ENCODE measurements around the gene TM9SF2.

TM9SF2 gene

GRCh38 chr13:99496184-99497142, 4.8 kb upstream of the TM9SF2 start:
- no peak for DNase-seq

- peak; percentile 88 for DNase-seq
Observed at GRCh38 chr13:99498171-99499161, 2.8 kb upstream of the TM9SF2 start.

GRCh38 chr13:99500839-99501183, 461 bp upstream of the TM9SF2 start:
- no peak for DNase-seq

- no peak for DNase-seq
Observed at GRCh38 chr13:99501848-99502301, 603 bp downstream of the TM9SF2 start.

GRCh38 chr13:99505814-99506269, 4.6 kb downstream of the TM9SF2 start:
- no peak for DNase-seq

GRCh38 chr13:99506634-99507033, 5.4 kb downstream of the TM9SF2 start:
- no peak for DNase-seq

GRCh38 chr13:99507054-99507453, 5.8 kb downstream of the TM9SF2 start:
- DNase-seq: no peak

GRCh38 chr13:99507551-99507950, 6.3 kb downstream of the TM9SF2 start:
- DNase-seq: no peak

GRCh38 chr13:99507986-99508385, 6.7 kb downstream of the TM9SF2 start:
- DNase-seq: no peak

- no peak for DNase-seq
Observed at GRCh38 chr13:99509479-99509878, 8.2 kb downstream of the TM9SF2 start.

- no peak for DNase-seq
Observed at GRCh38 chr13:99514801-99515200, 13.5 kb downstream of the TM9SF2 start.

- DNase-seq: no peak
Observed at GRCh38 chr13:99516153-99516929, 15.1 kb downstream of the TM9SF2 start.

- DNase-seq: no peak
Observed at GRCh38 chr13:99517577-99517976, 16.3 kb downstream of the TM9SF2 start.

GRCh38 chr13:99517984-99518383, 16.7 kb downstream of the TM9SF2 start:
- no peak for DNase-seq

GRCh38 chr13:99522298-99522697, 21.0 kb downstream of the TM9SF2 start:
- no peak for DNase-seq

GRCh38 chr13:99523838-99524237, 22.6 kb downstream of the TM9SF2 start:
- no peak for DNase-seq

GRCh38 chr13:99525967-99526366, 24.7 kb downstream of the TM9SF2 start:
- no peak for DNase-seq

- no peak for DNase-seq
Observed at GRCh38 chr13:99526549-99526948, 25.3 kb downstream of the TM9SF2 start.

- DNase-seq: no peak
Observed at GRCh38 chr13:99527301-99527700, 26.0 kb downstream of the TM9SF2 start.

GRCh38 chr13:99528547-99528946, 27.3 kb downstream of the TM9SF2 start:
- no peak for DNase-seq

- DNase-seq: no peak
Observed at GRCh38 chr13:99536023-99536422, 34.8 kb downstream of the TM9SF2 start.

- DNase-seq: no peak
Observed at GRCh38 chr13:99540530-99540929, 39.3 kb downstream of the TM9SF2 start.
